Measurements from ENCODE around the gene KHDC1L. TPM values are rescaled to one million over a fixed set of nuclear protein-coding genes. Genes with fewer than 3 reads are reported as not detected.

Gene KHDC1L
- total RNA-seq, 3 donors from 2014 or later = not detected

DNA sequence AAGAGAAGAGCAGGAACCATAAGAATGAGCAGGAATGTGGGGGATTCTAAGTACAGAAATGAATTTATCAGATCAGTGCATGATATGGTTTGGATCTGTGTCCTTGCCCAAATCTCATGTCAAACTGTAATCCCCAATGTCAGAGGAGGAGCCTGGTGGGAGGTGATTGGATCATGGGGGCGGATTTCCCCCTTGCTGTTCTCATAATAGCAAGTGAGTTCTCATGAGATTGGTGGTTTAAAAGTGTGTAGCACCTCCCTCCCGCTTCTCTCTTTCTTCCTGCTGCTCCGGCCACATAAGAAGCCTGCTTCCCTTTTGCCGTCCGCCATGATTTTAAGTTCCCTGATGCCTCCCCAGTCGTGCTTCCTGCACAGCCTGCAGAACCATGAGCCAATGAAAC, 49.2 kb downstream of the KHDC1L start:
- no peaks in the 10 kb centered on the region for H3K9me3 ChIP-seq
- no peak overlapping the region for H3K27ac ChIP-seq
- no peaks in the 10 kb centered on the region for H3K4me1 ChIP-seq
- H3K36me3 ChIP-seq = no peaks in the 10 kb centered on the region
- H3K27me3 ChIP-seq = no peaks in the 10 kb centered on the region
- intact Hi-C loops (cut with DNase I; ENCODE audit: low total_unique reads) = no loop called here
- no peak for TF ChIP-seq POLR2AphosphoS5 (IDR thresholded peaks at IDR 0.05)
- no peak for TF ChIP-seq POLR2A (IDR thresholded peaks at IDR 0.05)
- TF ChIP-seq, protein P1, sequence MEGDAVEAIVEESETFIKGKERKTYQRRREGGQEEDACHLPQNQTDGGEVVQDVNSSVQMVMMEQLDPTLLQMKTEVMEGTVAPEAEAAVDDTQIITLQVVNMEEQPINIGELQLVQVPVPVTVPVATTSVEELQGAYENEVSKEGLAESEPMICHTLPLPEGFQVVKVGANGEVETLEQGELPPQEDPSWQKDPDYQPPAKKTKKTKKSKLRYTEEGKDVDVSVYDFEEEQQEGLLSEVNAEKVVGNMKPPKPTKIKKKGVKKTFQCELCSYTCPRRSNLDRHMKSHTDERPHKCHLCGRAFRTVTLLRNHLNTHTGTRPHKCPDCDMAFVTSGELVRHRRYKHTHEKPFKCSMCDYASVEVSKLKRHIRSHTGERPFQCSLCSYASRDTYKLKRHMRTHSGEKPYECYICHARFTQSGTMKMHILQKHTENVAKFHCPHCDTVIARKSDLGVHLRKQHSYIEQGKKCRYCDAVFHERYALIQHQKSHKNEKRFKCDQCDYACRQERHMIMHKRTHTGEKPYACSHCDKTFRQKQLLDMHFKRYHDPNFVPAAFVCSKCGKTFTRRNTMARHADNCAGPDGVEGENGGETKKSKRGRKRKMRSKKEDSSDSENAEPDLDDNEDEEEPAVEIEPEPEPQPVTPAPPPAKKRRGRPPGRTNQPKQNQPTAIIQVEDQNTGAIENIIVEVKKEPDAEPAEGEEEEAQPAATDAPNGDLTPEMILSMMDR (IDR thresholded peaks at IDR 0.05) = no peak
- no peak overlapping the region for H3K4me3 ChIP-seq
- DNase-seq (ENCODE audit: low spot score in 2 of 2) = no peak

DNA sequence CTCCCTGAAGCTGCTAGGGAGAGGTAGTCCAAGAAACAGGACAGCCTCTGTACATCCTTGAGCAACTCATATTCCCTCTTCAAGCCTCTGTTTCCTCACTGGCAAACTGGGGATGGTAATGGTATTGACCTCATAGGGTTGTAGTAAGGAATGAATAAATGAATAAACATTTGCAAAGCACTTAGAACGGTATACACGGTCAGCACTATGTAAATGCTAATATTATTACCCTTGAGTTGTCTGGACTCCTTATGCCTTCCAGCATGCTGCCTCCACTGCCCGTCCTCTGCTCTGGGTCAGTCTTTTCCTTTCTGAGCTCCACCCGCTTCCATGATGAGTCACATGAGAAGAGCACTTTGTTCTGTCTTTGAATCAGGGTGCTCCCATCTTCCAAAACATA, 50.6 kb downstream of the KHDC1L start:
- H3K4me3 ChIP-seq = no peak overlapping the region
- no peaks in the 10 kb centered on the region for H3K4me1 ChIP-seq
- intact Hi-C loops (cut with DNase I; ENCODE audit: low total_unique reads) = no loop called here
- TF ChIP-seq POLR2A (IDR thresholded peaks at IDR 0.05) (no peak), POLR2AphosphoS5 (IDR thresholded peaks at IDR 0.05) (no peak)
- H3K9me3 ChIP-seq = no peaks in the 10 kb centered on the region
- H3K27ac ChIP-seq = no peak overlapping the region
- no peaks in the 10 kb centered on the region for H3K27me3 ChIP-seq
- H3K36me3 ChIP-seq = no peaks in the 10 kb centered on the region
- DNase-seq (ENCODE audit: low spot score in 2 of 2) = no peak

Other genes starting within 250 kb of the KHDC1L start
- gene KHDC1, start 37.7 kb upstream of the KHDC1L start, total RNA-seq = 1 to 10 TPM in 1 of 3 donors, under 1 TPM in 2; 0.32 to 1.0 (median 0.66) TPM
- gene DPPA5, start 128.8 kb upstream of the KHDC1L start, total RNA-seq = not detected
- gene KHDC3L, start 137.2 kb upstream of the KHDC1L start, total RNA-seq = not detected
- under 1 TPM in 1 of 3 donors, not detected in 2; 0.33 TPM for gene OOEP, start 144.4 kb upstream of the KHDC1L start, total RNA-seq
- gene DDX43, start 169.3 kb upstream of the KHDC1L start, total RNA-seq = 1 to 10 TPM; 1.5 to 5.9 (median 5.0) TPM
- gene CGAS, start 226.8 kb upstream of the KHDC1L start, total RNA-seq = 1 to 10 TPM; 3.7 to 5.9 (median 3.7) TPM
- 10 to 100 TPM; 17.4 to 40.8 (median 34.4) TPM for gene MTO1, start 236.2 kb upstream of the KHDC1L start, total RNA-seq